GM13976 (cell line): Measurements from ENCODE around the gene NECTIN2.

ENCODE experiments used
- DNase-seq: peaks from one replicate; pipeline ENCODE4 v3.0.0; 2012; ENCODE audit warnings: low spot score
- in situ Hi-C: fragments of 300-500 bp; cut with MboI; formaldehyde crosslinking; loops from one replicate; pipeline ENCODE4 v1.12.0; 2022; ENCODE audit warnings: low sequenced_read_pairs, mixed read lengths, inconsistent platforms; ENCODE audit not compliant: unreplicated experiment
- TF ChIP-seq, protein P1 (sequence below): IDR thresholded peaks from 2 replicates; pipeline ENCODE4 v1.5.1; 2012; ENCODE audit warnings: borderline replicate concordance, mild to moderate bottlenecking; ENCODE audit not compliant: insufficient read depth; ENCODE audit errors: extremely low read depth, missing control alignments, control extremely low read depth

Gene NECTIN2

DNA sequence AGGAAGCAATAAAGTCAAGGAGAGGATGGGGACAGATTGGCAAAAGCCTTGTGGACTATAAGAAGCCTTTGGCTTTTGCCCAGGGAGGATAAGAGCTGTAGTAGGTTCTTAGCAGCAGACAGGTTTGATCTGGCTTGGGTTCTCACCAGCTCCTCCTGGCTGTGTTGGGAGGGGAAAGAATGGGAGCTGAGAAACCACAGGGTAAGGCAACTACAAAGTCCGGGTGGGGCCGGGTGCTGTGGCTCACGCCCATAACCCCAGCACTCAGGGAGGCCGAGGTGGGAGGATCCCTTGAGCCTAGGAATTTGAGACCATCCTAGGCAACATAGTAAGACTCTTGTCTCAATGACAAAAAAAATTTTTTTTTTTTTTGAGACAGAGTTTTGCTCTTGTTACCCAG is 20.6 kb downstream of the NECTIN2 start:
- in situ Hi-C loops = no loop called here
- DNase-seq = no peak
- TF ChIP-seq, protein P1, sequence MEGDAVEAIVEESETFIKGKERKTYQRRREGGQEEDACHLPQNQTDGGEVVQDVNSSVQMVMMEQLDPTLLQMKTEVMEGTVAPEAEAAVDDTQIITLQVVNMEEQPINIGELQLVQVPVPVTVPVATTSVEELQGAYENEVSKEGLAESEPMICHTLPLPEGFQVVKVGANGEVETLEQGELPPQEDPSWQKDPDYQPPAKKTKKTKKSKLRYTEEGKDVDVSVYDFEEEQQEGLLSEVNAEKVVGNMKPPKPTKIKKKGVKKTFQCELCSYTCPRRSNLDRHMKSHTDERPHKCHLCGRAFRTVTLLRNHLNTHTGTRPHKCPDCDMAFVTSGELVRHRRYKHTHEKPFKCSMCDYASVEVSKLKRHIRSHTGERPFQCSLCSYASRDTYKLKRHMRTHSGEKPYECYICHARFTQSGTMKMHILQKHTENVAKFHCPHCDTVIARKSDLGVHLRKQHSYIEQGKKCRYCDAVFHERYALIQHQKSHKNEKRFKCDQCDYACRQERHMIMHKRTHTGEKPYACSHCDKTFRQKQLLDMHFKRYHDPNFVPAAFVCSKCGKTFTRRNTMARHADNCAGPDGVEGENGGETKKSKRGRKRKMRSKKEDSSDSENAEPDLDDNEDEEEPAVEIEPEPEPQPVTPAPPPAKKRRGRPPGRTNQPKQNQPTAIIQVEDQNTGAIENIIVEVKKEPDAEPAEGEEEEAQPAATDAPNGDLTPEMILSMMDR = no peak

DNA sequence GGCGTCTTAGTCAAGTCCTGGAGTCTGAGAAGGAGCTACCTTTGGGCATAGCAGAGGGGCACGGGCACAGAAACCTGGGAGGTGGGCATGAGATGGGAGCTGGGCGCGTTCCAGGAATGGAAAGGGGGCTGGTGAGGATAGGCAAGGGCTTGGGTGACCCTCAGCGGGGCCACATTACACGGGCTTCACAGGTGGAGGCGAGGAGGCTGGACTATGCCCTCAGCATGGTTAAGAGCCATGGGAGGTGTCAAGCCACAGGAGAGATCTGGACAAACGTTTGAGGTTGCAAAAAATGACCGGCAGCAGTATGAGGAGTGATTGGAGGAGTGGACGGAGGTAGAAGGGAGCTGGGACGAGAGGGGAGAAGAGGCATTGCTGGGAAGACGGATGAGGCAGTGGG is 21.5 kb downstream of the NECTIN2 start:
- in situ Hi-C loops = no loop called here
- TF ChIP-seq, protein P1 = no peak
- DNase-seq = no peak

DNA sequence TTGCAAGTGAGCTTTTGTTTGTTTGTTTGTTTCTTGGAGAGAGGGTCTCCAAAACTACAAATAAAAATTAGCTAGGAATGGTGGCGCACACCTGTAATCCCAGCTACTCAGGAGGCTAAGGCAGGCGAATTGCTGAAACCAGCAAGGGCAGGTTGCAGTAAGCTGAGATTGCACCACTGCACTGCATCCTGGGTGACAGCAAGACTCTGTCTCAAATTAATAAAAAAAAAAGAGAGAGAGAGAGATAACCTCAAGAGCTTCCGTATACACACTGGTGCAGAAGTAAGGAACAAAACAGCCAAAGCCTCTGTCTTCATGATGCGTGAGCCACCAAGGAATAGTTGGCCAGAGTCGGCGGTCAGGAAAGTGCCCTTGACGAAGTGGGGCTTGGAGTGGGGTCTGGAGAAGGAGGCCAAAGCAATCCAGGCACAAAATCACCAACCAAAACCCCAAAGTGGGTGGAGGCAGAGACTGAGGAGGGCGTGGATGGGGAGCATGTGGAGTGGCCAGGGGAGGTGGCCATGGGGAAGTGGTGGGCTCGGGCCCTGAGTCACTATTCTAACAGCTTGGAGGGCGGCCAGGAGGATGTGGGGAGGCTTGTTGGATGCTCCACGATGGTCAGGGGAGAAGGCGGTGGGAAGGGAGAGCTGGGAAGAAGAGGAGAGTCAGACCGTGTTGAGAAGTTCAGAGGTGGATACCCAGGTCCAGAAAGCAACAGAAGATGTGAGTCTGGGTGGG is 23.8 kb downstream of the NECTIN2 start:
- in situ Hi-C loops = no loop called here
- DNase-seq = no peak
- TF ChIP-seq, protein P1 = no peak

DNA sequence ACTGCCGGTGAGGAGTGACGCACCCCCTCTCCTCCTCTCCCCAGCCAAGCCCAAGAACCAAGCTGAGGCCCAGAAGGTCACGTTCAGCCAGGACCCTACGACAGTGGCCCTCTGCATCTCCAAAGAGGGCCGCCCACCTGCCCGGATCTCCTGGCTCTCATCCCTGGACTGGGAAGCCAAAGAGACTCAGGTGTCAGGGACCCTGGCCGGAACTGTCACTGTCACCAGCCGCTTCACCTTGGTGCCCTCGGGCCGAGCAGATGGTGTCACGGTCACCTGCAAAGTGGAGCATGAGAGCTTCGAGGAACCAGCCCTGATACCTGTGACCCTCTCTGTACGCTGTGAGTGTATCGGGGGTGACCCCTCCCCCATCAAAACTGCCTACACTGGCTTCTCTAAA is 25.7 kb downstream of the NECTIN2 start:
- in situ Hi-C loops = no loop called here
- TF ChIP-seq, protein P1 = no peak
- DNase-seq = no peak

DNA sequence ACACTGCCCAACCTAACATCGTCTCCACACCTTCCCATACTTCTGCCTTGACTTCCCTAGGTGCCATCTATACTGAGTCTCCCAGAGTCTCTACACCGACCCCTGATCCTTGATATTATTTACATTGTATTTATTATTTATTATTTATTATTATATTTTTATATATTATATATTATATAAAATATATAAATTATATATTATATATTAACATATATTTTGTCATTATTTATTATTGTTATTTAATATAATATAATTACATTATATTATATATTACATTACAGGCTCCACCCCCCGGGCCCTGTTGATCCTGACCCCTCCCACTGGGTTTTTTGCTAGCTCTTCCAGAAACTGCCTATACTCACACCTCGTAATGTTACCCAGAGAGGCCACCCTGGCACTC is 26.6 kb downstream of the NECTIN2 start:
- TF ChIP-seq, protein P1 = no peak
- DNase-seq = no peak
- in situ Hi-C loops = no loop called here

DNA sequence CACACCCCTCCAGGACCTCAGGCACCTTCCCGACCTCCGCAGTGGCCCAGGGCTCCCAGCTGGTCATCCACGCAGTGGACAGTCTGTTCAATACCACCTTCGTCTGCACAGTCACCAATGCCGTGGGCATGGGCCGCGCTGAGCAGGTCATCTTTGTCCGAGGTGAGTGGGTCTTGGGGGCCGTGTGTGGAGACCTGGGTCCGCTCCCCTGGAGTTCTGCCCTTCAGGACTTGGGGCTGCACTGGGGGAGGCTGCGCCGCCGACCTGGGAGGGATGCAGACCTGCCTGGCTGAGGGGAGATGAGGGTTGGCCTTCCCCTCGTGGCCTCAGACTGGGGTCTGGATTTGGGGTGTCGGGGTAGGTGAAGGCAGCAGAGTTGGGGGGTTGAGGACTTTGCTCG is 28.2 kb downstream of the NECTIN2 start:
- in situ Hi-C loops = no loop called here
- TF ChIP-seq, protein P1 = no peak

More for the DNA sequence above, 28.2 kb downstream of the NECTIN2 start:
- DNase-seq = no peak
